ENCODE measurements around the gene MYH13.

Gene MYH13

GRCh38 chr17:10344816-10345215 is 28.0 kb downstream of the MYH13 start:
- DNase-seq (ENCODE audit: low spot score) = no peak

DNA sequence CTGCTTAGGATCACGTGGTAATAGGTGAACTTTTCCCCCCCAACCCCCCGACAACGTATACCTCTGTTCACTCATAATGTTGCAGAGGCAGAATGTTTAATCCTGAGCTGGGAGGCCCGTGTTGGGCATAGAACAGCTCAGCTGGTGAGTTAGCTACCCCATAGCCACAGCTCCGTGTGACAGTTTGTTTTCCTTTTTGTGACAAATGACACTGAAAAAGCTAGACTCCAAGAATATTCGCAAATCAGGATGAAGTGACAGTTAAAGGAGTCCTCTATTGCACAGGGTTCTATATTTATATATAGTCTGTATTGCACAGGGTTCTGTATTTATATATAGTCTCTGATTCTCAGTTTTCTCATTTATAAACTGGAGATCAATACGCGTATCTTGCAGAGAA is 33.8 kb downstream of the MYH13 start:
- no peak for DNase-seq (ENCODE audit: low spot score)

DNA sequence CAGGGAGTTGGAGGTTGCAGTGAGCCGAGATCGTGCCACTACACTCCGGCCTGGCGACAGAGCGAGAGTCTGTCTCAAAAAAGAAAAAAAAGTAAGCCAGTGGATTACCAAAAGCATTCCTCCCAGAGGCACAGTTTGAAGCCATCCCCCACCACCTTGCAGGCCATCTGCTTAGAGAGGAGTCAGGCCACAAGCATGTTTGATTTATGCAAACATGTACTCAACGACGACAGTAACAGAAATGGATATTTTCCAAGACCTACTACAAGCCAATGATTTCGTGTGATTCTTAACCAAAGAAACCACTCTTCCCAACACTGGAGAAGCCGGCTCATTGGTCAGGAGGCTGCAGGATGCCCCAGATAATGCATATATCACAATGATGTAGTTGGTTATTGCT is 34.8 kb downstream of the MYH13 start:
- DNase-seq (ENCODE audit: low spot score) = no peak

DNA sequence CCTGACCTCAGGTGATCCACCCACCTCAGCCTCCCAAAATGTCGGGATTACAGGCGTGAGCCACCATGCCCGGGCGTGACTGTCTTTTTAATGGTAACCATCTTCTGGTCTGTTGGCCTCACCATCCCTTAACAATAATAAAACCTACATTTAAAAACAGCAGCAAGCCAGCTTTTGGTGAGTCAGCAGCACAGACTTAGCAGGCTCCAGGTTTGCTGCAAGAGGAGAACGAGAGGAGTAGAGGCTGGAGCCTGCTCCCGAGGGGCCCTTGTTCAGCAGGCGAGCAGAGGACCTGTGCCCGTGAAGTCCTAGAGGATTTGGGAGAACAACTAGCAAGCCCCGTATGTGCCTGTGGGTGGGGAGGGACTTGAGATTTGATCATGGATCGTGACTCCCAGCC is 35.7 kb downstream of the MYH13 start:
- no peak for DNase-seq (ENCODE audit: low spot score)

DNA sequence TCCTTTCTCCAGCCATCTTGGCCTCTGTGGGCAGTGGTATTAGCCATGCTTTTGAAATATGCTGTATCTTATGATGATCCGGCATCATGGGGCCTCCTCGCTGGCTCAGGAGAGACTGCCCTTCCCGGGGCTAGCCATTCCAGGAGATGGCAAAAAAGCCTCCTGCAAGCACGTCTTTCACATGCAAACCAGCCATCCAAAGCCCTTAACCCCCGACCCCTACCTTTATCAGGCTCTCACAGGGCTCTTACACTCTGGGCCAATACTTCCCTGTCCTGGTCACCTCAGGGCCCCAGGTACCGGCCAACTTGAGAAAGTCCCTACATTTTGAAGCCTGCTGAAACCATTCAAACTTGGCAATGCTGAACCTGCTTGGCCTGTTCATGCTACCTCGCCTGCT is 36.4 kb downstream of the MYH13 start:
- DNase-seq (ENCODE audit: low spot score) = no peak

- DNase-seq (ENCODE audit: low spot score) = no peak
Observed at GRCh38 chr17:10332515-10332914, 40.3 kb downstream of the MYH13 start.

DNA sequence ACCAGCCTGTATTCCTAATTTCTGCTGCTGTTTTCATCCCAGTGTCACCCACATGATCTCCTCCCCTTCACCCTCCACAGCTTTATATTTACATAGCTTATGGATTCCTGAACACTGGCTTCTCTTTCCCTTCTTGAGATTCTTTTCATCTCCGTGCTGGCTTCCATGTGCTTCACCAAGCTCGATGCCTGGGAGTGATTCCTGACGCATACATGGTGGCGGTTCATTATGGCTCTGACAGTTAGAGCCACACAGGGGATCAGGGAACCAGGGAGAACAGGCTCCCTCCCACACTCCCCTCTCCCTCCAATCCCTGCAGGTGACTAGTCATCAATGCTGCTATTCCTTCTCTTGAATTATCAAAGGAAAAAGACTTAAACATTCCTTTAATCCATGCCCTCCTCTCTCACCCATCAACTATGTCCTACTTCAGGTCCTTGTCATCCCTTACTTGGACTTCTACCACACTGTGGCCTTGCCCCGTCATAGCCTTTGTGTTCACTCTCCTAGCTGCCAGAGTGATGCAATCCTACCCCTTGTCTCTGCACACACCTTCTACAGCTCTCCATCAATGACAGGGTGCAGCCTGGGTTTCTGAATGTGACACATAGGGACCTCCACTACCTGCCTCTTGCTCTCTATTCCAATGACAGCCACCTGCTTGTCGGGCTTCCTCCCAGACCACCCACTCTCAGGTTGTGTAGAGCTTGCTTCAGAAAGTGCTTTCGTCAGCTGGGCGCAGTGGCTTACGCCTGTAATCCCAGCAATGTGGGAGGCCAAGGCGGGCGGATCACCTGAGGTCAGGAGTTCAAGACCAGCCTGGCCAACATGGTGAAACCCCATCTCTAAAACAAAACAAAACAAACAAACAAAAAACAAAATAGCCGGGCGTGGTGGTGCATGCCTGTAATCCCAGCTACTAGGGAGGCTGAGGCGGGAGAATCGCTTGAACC is 43.6 kb downstream of the MYH13 start:
- DNase-seq (ENCODE audit: low spot score) = no peak

GRCh38 chr17:10328206-10328605 is 44.6 kb downstream of the MYH13 start:
- DNase-seq (ENCODE audit: low spot score) = no peak

GRCh38 chr17:10327640-10328039 is 45.2 kb downstream of the MYH13 start:
- peak; percentile 81 for DNase-seq (ENCODE audit: low spot score)

GRCh38 chr17:10325031-10325695 is 47.6 kb downstream of the MYH13 start:
- no peak for DNase-seq (ENCODE audit: low spot score)

- no peak for DNase-seq (ENCODE audit: low spot score)
Observed at GRCh38 chr17:10323812-10324610, 48.8 kb downstream of the MYH13 start.

DNA sequence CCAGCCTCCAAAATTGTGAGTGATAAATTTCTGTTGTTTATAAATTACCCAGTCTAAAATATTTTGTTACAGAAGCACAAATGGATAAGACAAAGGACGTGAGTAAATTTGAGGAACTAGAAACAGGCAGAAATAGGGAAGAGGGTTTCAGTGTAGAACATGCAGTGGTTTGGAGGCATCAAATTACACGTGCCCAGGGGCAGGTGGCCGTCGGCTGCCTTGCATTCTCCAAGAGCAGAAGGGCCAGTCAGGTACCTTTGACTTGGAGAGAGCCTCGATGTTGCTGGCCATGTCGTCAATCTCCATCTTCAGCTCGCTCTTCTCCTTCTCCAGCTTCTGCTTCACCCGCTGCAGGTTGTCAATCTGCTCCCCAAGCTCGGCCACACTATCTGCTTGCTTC is 54.3 kb downstream of the MYH13 start:
- DNase-seq (ENCODE audit: low spot score) = no peak

- no peak for DNase-seq (ENCODE audit: low spot score)
Observed at GRCh38 chr17:10317543-10317834, 55.3 kb downstream of the MYH13 start.

DNA sequence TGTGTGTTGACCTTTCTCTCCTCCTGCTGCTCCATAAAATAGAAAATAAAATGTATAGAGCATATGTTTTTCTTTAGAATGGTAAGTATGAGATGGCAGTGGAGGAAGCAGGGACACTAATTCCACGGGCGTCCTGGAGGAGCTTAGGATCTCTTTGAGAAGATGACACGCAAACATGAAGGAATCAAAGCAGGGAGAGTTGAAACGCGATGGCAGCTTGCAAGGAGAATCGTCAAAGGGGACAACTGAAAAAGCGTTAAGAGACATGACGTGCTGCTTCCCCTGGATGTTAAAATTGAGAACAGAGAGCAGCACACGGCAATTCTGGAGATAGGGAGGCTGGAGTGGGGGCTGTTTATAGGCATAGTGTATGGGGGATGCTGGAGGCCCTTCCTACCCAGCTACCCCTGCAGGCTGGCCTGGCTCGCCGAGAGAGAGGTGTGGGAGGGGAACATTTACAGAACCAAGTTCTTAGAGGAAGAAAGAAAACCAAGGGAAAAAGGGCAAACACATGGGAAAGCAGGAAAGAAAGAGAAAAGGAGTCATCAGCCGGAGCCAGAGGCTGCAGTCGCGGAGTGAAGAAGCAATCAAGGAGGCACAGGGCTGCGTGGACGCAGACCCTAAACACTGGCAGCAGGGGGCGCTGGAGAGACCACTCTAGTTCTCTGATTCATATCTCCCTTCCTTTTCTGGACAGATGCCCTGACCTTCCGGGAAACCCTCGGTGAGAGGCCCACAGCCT is 55.8 kb downstream of the MYH13 start:
- DNase-seq (ENCODE audit: low spot score) = peak; percentile 56

GRCh38 chr17:10314329-10314728 is 58.5 kb downstream of the MYH13 start:
- DNase-seq (ENCODE audit: low spot score) = no peak

GRCh38 chr17:10313037-10313672 is 59.7 kb downstream of the MYH13 start:
- no peak for DNase-seq (ENCODE audit: low spot score)

DNA sequence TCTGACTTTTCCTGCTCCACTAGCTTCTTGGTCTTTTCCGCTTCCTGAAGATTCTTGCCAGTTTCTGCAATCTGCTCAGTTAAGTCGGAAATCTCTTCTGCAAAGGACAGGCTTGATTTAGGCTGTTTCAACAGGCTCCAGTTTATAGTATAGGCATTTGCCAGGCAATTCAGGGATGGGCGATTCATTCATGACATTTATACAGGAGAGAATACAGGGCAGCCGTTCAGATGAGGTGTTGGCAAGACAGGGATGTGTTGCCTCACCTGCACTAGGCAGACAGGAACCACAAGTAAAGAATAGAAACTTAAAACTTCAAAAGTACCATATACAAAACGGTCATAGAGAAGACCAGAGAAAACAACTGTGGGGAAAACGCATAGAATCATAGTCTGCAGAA is 61.7 kb downstream of the MYH13 start:
- no peak for DNase-seq (ENCODE audit: low spot score)

DNA sequence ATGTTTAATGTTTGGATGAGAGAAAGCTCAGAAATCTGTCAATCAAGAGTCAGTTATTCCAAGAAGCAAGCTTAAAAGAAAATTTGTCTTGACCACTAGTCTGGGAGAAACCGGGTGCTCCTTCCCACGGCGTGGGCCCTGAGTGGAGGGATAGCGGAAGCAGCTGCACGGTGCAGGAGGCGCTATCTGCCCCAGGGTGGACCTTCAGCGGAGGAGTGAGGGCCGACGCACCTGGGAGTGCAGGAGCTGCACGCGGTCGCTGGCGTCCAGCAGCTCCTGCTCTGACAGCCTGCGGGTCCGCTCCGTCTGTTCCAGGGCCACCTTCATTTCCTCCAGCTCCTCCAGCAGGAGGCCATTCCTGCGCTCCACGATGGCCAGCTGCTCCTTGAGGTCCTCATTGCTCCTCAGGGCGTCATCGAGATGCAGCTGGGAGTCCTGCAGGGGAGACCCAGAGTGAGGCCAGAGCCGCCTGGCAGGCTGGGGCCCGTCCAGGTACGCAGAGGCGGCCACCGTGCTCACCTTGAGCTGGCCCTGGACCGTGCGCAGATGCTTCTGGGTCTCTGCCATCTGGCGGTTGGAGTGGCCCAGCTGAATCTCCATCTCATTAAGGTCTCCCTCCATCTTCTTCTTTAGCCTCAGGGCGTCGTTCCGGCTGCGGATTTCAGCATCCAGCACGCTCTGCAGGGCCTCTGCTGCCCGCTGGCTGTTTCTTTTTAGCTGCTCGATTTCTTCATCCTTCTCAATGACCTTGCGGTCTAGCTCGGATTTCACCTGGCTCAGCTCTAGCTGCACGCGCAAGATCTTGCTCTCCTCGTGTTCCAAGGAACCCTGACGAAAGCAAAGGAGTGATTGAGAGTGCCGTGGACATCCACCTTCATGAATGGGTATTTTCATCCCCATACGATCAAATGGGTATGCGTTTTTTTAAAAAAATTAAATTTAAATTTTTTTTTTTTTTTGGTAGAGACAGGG is 63.5 kb downstream of the MYH13 start:
- no peak for DNase-seq (ENCODE audit: low spot score)

- no peak for DNase-seq (ENCODE audit: low spot score)
Observed at GRCh38 chr17:10306585-10306984, 66.2 kb downstream of the MYH13 start.

GRCh38 chr17:10305398-10305797 is 67.4 kb downstream of the MYH13 start:
- DNase-seq (ENCODE audit: low spot score) = no peak
